Caco-2 (cell line): ENCODE measurements around the gene IFT81. TPM values are rescaled to one million over a fixed set of nuclear protein-coding genes. Genes with fewer than 3 reads are reported as not detected.
A peak's percentile ranks its signal among the peaks of the same experiment; 100 is the strongest.

Experiments
- BruUV-seq: library from RNA; stranded (reverse); fragments of 400-500 nt; replicated peaks from 2 replicates; lab custom pipeline; 2021; lab: Mats Ljungman, UMichigan
- CTCF ChIA-PET: fragments of 300-600 bp; sonication (Branson Sonifier 250); formaldehyde crosslinking; loops from one replicate; lab custom pipeline; 2022; ENCODE audit warnings: antibody characterized with exemption; lab: Charles Lee
- POLR2A ChIA-PET: fragments of 300-600 bp; sonication (Branson Sonifier 250); formaldehyde crosslinking; loops from one replicate; lab custom pipeline; 2022; ENCODE audit warnings: antibody characterized with exemption; lab: Charles Lee
- DNase-seq, 2 experiments: peaks; one replicate each; pipeline versions ENCODE4 v3.0.0 to v3.0.0-alpha.2; 2020 to 2022
- H3K27me3 ChIP-seq: replicated peaks from 2 replicates; pipeline ENCODE4 v1.6.0; 2011; ENCODE audit warnings: low read length; ENCODE audit not compliant: control insufficient read depth, insufficient read depth
- H3K36me3 ChIP-seq: 2 replicates; pipeline ENCODE4 v1.5.1; 2011; ENCODE audit warnings: low read length; ENCODE audit not compliant: control insufficient read depth, insufficient read depth
- H3K4me1 ChIP-seq: fragments of 250-450 bp; sonication (Bioruptor Pico); 2 replicates; pipeline ENCODE4 v1.5.1; 2020; ENCODE audit warnings: mild to moderate bottlenecking
- H3K4me3 ChIP-seq: 2 replicates; pipeline ENCODE4 v1.5.1; 2011; ENCODE audit warnings: low read depth, mild to moderate bottlenecking, control low read depth, low read length
- H3K9me3 ChIP-seq: fragments of 250-450 bp; sonication (Bioruptor Pico); 2 replicates; pipeline ENCODE4 v1.5.1; 2020; ENCODE audit warnings: mild to moderate bottlenecking, moderate library complexity
- H3K27ac Mint-ChIP-seq: one replicate; pipeline ENCODE4 v1.8.0; 2022; ENCODE audit warnings: mixed read lengths; ENCODE audit not compliant: unreplicated experiment
- H3K27me3 Mint-ChIP-seq: one replicate; pipeline ENCODE4 v1.8.0; 2022; ENCODE audit warnings: mixed read lengths; ENCODE audit not compliant: insufficient read depth, unreplicated experiment
- H3K36me3 Mint-ChIP-seq: one replicate; pipeline ENCODE4 v1.8.0; 2022; ENCODE audit warnings: mild to moderate bottlenecking, mixed read lengths; ENCODE audit not compliant: insufficient read depth, unreplicated experiment
- H3K4me1 Mint-ChIP-seq: one replicate; pipeline ENCODE4 v1.8.0; 2022; ENCODE audit warnings: low read depth, mixed read lengths; ENCODE audit not compliant: unreplicated experiment
- H3K4me3 Mint-ChIP-seq: one replicate; pipeline ENCODE4 v1.8.0; 2022; ENCODE audit warnings: mild to moderate bottlenecking, moderate library complexity, mixed read lengths; ENCODE audit not compliant: unreplicated experiment
- H3K9me3 Mint-ChIP-seq: one replicate; pipeline ENCODE4 v1.8.0; 2022; ENCODE audit warnings: mixed read lengths; ENCODE audit not compliant: unreplicated experiment
- intact Hi-C: fragments of 100-400 bp; cut with micrococcal nuclease; formaldehyde crosslinking; loops from one replicate; pipeline ENCODE4 v1.10.0; 2022; ENCODE audit not compliant: unreplicated experiment
- total RNA-seq: library from RNA; stranded (reverse); gene quantifications from 2 replicates; pipeline ENCODE4 v1.2.3, GENCODE V29; 2022
- TF ChIP-seq, protein P1 (sequence below), 2 experiments: fragments of 200-600 bp in 1 of 2; IDR thresholded peaks; 1 replicate in 1 of 2; 2 replicates in 1 of 2; pipeline versions ENCODE4 v1.5.1 to v1.8.0; 2011 to 2022; ENCODE audit warnings: antibody characterized with exemption in 1 of 2, control low read depth in 1 of 2, inconsistent platforms in 1 of 2, low read depth in 1 of 2, low read length in 1 of 2, mild to moderate bottlenecking in 1 of 2, moderate library complexity in 1 of 2; ENCODE audit not compliant: insufficient read depth in 1 of 2, severe bottlenecking in 1 of 2, unreplicated experiment in 1 of 2

The IFT81 gene
- total RNA-seq, 1 experiment from 2014 or later, result 5.9 TPM

DNA sequence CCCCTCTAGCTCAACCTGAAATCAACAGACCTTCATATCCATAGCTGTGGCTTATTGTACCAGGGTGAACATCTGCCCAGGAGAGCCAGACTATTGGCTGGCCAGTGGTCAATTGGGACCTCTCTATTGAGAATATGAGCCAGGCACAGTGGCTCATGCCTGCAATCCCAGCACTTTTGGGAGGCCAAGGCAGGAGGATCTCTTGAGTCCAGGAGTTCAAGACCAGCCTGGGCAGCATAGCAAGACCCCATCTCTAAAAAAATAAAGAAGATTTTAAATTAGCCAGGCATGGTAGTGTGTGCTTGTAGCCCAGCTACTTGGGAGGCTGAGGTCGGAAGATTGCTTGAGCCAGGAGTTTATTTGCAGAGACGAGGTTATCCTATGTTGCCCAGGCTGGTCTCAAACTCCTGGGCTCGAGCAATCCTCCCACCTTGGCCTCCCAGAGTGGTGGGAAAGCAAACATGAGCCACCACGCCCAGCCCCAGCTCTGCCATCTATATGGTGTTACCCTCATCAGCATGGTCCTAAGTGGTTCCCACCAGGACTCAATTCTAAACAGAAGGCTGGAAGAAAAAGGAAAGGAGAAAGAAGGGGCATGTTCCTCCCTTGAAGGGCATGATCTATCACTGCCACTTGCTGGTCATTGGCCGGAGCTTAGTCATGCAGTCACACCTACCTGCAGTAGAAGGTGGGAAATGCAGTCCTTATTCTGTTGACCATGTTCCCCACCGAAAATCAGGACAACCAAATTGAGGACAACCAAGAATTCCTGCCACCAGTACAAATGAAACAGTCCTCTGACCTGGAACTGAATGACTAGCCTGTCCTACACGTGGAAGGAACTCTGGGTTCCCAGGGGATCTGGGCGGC, 33.7 kb upstream of the IFT81 start:
- DNase-seq, result no peak
- no peak overlapping the region for H3K4me3 Mint-ChIP-seq
- POLR2A ChIA-PET, result interaction anchor here (0.6 kb wide), 1 partner anchor 196 kb away, joined by 3 read pairs; no protein-coding TSS in a partner anchor
- Histone ChIP-seq H3K36me3 (no peaks in the 10 kb centered on the region), H3K4me1 (peaks cover 12% of the 10 kb centered on the region), H3K4me3 (no peak overlapping the region), H3K9me3 (no peaks in the 10 kb centered on the region), H3K27me3 (no peaks in the 10 kb centered on the region)
- no TSS peak for BruUV-seq
- H3K27me3 Mint-ChIP-seq, result no peaks in the 10 kb centered on the region
- TF ChIP-seq, protein P1, sequence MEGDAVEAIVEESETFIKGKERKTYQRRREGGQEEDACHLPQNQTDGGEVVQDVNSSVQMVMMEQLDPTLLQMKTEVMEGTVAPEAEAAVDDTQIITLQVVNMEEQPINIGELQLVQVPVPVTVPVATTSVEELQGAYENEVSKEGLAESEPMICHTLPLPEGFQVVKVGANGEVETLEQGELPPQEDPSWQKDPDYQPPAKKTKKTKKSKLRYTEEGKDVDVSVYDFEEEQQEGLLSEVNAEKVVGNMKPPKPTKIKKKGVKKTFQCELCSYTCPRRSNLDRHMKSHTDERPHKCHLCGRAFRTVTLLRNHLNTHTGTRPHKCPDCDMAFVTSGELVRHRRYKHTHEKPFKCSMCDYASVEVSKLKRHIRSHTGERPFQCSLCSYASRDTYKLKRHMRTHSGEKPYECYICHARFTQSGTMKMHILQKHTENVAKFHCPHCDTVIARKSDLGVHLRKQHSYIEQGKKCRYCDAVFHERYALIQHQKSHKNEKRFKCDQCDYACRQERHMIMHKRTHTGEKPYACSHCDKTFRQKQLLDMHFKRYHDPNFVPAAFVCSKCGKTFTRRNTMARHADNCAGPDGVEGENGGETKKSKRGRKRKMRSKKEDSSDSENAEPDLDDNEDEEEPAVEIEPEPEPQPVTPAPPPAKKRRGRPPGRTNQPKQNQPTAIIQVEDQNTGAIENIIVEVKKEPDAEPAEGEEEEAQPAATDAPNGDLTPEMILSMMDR (IDR thresholded peaks at IDR 0.05; ENCODE audit: insufficient read depth in 1 of 2, low read depth in 1 of 2, low read length in 1 of 2, severe bottlenecking in 1 of 2, unreplicated experiment in 1 of 2), result peak in 1 of 2 experiments; percentile 6
- intact Hi-C loops, result loop anchor here (5.0 kb wide), 1 partner anchor 43 kb away; the partner anchor contains the start of gene C12orf76
- no peaks in the 10 kb centered on the region for H3K9me3 Mint-ChIP-seq
- H3K36me3 Mint-ChIP-seq, result no peaks in the 10 kb centered on the region
- no peak overlapping the region for H3K27ac Mint-ChIP-seq
- no peaks in the 10 kb centered on the region for H3K4me1 Mint-ChIP-seq
- CTCF ChIA-PET, result interaction anchor here (0.8 to 1.3 kb wide), 5 partner anchors 9 to 341 kb away, joined by 3 to 7 read pairs (median 3); no protein-coding TSS in a partner anchor

DNA sequence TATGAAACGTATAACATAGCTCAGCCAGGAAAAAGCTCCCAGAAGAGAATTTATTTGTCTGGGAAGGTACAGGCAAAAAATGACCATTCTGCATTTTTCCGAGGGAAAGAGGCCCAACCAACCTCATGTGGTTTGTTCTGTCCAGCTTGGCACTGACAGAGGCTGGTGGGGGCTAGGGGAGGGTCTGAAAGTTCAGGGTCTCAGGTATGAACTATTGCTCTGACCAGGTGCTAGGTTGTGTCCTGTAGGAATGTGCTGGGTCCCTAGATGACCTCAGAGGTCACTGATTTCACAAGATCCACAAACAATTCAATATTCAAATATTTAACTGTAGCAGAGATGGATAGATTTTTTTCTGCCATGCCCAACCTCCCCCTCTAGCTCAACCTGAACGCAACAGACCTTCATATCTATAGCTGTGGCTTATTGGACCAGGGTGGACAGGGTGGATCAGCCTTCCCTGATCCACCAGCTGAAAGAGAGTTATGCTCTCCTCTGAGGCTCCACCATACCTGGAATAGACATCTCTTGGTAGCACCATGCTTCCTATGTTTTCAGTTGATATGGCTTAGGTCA, 32.9 kb upstream of the IFT81 start:
- Mint-ChIP-seq H3K27ac (no peak overlapping the region), H3K27me3 (no peaks in the 10 kb centered on the region), H3K4me1 (no peaks in the 10 kb centered on the region), H3K4me3 (no peak overlapping the region), H3K9me3 (no peaks in the 10 kb centered on the region), H3K36me3 (no peaks in the 10 kb centered on the region)
- no TSS peak for BruUV-seq
- intact Hi-C loops, result loop anchor here (5.0 kb wide), 1 partner anchor 44 kb away; the partner anchor contains the start of gene C12orf76
- Histone ChIP-seq H3K4me1 (peaks cover 12% of the 10 kb centered on the region), H3K36me3 (no peaks in the 10 kb centered on the region), H3K9me3 (no peaks in the 10 kb centered on the region), H3K27me3 (no peaks in the 10 kb centered on the region), H3K4me3 (no peak overlapping the region)
- CTCF ChIA-PET, result interaction anchor here (0.8 to 1.3 kb wide), 4 partner anchors 9 to 340 kb away, joined by 3 to 7 read pairs (median 4); no protein-coding TSS in a partner anchor
- POLR2A ChIA-PET, result no interaction called here
- DNase-seq, result peak; percentile 49 to 53
- TF ChIP-seq, protein P1 (IDR thresholded peaks at IDR 0.05; ENCODE audit: insufficient read depth in 1 of 2, low read depth in 1 of 2, low read length in 1 of 2, severe bottlenecking in 1 of 2, unreplicated experiment in 1 of 2), result no peak

DNA sequence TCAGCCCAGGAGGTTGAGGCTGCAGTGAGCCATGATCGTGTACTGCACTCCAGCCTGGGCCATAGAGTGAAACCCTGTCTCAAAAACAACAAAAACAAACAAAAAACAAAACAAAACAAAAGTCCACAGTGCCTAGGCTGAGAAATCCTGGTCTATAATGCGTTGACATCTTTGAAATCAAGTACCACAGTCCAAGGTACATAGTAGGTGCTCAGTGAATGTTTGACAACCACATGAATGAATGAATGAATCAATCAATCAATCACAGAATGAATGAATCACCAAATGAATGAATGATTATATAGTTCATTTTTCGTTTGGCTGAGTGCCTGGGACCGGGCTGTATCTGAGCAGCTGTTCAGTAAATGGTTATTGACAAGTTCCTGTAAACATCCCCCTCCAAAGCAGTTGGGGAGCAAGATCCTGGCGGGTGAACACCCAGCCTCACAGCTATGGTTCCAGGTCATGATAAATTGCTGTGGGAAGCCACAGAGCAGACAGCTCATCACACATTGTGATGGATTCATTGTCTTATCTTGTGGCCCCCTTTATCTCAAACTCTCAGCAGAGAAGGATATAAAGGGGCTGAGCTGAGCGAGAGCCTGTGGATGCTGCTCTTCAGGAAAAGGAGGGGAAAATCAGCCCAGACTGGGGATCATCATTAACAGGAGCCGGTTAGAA, 30.4 kb upstream of the IFT81 start:
- TF ChIP-seq, protein P1 (IDR thresholded peaks at IDR 0.05; ENCODE audit: insufficient read depth in 1 of 2, low read depth in 1 of 2, low read length in 1 of 2, severe bottlenecking in 1 of 2, unreplicated experiment in 1 of 2), result no peak
- Mint-ChIP-seq H3K27ac (no peak overlapping the region), H3K36me3 (no peaks in the 10 kb centered on the region), H3K4me3 (no peak overlapping the region), H3K4me1 (no peaks in the 10 kb centered on the region), H3K27me3 (no peaks in the 10 kb centered on the region), H3K9me3 (no peaks in the 10 kb centered on the region)
- Histone ChIP-seq H3K9me3 (no peaks in the 10 kb centered on the region), H3K27me3 (no peaks in the 10 kb centered on the region), H3K4me3 (no peak overlapping the region), H3K4me1 (peaks cover 12% of the 10 kb centered on the region), H3K36me3 (no peaks in the 10 kb centered on the region)
- intact Hi-C loops, result loop anchor here (5.0 kb wide), 1 partner anchor 46 kb away; the partner anchor contains the start of gene C12orf76
- no peak for DNase-seq
- ChIA-PET POLR2A (no interaction called here), CTCF (no interaction called here)
- no TSS peak for BruUV-seq
